ENCODE data around the gene SND1.

GRCh38 chr7:128027485-128027980 is 375.5 kb downstream of the SND1 start:
- TF ChIP-seq, protein P1, sequence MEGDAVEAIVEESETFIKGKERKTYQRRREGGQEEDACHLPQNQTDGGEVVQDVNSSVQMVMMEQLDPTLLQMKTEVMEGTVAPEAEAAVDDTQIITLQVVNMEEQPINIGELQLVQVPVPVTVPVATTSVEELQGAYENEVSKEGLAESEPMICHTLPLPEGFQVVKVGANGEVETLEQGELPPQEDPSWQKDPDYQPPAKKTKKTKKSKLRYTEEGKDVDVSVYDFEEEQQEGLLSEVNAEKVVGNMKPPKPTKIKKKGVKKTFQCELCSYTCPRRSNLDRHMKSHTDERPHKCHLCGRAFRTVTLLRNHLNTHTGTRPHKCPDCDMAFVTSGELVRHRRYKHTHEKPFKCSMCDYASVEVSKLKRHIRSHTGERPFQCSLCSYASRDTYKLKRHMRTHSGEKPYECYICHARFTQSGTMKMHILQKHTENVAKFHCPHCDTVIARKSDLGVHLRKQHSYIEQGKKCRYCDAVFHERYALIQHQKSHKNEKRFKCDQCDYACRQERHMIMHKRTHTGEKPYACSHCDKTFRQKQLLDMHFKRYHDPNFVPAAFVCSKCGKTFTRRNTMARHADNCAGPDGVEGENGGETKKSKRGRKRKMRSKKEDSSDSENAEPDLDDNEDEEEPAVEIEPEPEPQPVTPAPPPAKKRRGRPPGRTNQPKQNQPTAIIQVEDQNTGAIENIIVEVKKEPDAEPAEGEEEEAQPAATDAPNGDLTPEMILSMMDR (IDR thresholded peaks at IDR 0.05), result no peak
- no peak for TF ChIP-seq POLR2A (IDR thresholded peaks at IDR 0.05)
- TF ChIP-seq EP300 (IDR thresholded peaks at IDR 0.05), result no peak
